DMS114 treated with DMSO at 0.1 percent for 48 hours (cell line): ENCODE data around the gene CCDC18.
"Not testable (repeated sequence)": the region's sequence is repeated elsewhere in the genome, so short reads cannot be mapped to it uniquely, and the experiment has no call there.

ENCODE experiments used
- DNase-seq: peaks from one replicate; lab custom pipeline; 2025; ENCODE audit not compliant: unreplicated experiment; lab: John Stamatoyannopoulos, UW

The CCDC18 gene, protein sequence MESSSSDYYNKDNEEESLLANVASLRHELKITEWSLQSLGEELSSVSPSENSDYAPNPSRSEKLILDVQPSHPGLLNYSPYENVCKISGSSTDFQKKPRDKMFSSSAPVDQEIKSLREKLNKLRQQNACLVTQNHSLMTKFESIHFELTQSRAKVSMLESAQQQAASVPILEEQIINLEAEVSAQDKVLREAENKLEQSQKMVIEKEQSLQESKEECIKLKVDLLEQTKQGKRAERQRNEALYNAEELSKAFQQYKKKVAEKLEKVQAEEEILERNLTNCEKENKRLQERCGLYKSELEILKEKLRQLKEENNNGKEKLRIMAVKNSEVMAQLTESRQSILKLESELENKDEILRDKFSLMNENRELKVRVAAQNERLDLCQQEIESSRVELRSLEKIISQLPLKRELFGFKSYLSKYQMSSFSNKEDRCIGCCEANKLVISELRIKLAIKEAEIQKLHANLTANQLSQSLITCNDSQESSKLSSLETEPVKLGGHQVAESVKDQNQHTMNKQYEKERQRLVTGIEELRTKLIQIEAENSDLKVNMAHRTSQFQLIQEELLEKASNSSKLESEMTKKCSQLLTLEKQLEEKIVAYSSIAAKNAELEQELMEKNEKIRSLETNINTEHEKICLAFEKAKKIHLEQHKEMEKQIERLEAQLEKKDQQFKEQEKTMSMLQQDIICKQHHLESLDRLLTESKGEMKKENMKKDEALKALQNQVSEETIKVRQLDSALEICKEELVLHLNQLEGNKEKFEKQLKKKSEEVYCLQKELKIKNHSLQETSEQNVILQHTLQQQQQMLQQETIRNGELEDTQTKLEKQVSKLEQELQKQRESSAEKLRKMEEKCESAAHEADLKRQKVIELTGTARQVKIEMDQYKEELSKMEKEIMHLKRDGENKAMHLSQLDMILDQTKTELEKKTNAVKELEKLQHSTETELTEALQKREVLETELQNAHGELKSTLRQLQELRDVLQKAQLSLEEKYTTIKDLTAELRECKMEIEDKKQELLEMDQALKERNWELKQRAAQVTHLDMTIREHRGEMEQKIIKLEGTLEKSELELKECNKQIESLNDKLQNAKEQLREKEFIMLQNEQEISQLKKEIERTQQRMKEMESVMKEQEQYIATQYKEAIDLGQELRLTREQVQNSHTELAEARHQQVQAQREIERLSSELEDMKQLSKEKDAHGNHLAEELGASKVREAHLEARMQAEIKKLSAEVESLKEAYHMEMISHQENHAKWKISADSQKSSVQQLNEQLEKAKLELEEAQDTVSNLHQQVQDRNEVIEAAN (N-terminal part only)

DNA sequence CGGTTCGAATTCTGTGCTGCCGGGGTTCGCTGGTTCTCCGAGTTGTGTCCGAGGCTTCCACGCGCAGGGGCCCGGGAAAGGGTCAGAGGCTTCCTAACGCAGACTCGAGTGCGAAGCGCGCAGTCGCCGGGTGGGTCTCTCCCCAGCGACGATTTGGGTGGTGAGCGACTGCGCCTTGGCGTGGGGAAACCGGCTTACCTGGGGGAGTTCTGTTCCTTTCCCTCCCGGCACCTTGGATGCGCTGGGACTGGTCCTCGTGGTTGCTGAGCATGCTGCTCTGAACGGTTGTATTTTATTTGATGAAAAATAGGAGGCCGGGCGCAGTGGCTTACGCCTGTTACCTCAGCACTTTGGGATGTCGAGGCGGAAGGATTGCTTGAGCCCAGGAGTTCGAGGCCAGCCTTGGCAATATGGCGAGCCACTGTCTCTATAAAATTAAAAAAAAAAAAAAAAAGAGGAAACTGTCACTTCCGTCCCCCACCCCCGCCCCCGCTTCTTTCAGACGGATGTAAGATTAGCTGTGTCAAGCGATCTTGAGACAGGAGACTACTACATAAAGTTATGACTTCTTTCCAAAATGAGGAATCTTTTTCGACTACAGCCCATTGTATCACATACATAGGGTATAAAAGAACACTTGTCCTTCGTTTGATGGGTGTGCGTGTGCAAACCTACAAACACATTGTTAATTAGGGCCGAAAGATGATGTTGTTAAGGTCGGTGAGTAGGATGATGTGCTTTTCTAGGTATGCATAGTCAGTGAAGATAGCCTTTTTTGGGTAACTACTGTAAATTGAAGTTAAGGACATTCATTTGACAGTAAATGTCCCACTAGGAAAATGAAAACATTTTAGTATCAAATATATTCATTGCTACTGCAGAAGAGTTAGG, at the start of gene CCDC18:
Gene CCDC18, plus strand, starts transcription at position 2 of the 891 bp plus-strand sequence. CDS start 2,638 bp downstream, outside the sequence.
- DNase-seq: peak; percentile 41

DNA sequence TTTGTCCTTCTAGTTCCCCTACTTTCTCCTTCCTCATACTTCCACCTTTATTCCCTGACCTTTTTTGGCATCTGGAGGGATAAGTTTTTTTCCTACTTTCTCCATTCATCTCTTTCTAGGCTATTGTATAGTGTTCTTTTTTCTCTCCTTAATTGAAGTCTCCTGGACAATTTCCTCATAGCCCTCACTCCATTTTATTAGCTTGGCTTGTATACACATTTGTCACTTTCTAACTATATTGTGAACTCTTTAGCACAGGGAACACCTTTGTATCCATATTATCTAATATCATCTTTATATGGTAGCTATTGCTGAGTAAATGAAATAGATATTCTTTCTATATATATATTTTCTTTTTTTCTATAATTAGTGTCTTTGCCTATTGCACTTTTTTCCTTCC, 47.9 kb upstream of the CCDC18 start:
- DNase-seq: no peak

DNA sequence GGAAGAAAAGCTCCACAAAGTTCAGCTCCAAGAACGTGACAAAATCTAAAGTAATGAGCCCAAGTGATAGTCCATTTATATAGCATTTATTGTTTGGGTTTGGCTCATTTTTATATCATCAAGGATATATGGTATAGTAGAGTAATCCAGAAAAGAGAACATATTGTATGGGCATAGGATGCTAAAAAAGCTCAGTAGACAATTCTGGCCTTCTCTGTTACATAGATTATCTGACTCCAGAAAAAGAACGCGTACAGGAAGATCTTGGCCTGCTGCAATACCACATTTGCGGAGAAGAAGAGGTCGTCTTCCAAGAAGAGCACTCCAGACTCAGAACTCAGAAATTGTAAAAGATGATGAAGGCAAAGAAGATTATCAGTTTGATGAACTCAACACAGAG, 44.1 kb upstream of the CCDC18 start:
- DNase-seq: no peak

DNA sequence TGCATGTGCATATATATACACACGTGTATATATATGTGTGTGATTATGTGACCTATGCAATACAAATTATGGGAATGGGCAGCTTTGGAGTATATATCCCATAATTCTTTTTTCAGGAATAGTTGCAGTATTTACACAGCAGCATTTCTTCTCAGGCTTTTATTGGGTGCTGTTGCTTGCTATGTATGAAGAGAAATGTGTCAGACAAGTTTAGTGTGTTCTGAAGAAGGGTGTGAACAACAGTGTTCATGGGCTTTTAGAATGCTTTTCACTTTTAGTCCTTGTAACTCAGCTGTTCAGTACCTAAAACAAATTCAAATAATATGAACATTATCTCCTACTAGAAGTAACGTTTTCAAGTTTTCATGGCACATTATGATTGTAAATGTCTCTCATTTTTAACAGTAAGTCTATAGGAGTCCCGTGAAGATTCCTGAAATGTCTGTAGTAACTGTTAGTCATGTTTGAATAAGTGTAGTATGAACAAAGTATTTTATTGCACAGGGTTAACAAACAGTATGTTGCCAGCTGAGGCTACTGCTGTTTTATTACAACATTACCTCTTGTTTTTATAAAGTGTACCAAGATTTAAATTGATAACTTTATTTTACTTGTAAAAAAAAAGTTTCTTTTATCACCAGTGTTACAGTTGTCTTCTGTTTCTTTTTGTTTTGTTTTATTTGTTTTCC, 42.8 kb upstream of the CCDC18 start:
- no peak for DNase-seq

DNA sequence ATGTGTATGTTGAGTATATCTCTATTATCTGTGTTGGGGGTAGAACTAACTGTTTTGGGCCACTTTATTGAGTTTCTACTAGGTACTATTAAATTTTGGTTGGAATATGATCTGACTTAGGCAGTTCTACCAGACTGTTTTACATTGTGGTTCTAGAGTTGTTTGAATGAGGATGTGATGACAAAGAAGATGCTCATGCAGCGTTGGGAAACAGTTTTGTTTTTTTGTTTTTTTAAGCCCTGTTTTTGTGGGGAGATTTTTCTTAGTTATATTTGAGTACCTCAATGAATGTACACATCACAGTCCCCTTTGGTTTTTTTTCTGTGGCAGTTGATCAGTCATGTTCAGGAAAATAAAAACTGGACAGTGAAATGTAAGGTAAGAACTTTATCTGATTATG, 40.4 kb upstream of the CCDC18 start:
- no peak for DNase-seq

DNA sequence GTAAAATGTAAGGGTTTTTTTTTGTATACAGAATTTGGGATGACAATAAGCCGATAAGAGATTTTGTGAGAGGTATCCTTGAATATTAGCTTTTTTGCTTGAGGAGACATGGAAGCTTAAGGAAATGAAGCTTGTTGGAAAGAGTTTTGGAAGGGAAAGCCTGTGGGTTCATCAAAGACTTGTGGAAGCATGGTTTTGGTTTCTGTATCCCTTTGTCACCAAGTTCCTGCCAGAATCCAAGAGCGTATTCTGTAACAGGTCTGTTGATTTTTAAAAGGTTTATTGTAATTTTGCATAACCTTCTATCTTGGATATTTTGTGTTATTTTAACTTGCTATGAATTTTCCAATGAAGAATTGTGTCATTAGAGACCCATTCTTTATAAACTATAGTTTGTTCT, 38.4 kb upstream of the CCDC18 start:
- DNase-seq: no peak

DNA sequence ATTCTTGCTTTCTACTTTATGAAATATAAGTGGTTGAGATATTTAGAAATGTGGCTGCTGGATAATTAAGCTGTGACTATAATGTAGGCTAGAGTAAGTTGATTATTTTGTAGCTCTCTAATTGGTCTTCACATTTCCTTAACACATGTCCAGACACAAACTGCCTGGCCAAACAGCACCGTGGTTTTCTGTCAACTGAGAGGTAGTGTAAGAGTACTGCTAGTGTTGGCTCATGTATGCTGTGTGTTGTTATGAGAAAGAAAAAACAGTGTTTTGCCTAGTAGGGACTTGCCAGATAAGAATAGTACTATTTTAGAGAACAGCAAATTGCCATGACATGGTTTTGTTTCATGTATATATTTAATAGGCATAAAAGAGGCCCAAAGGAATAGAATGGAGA, 37.4 kb upstream of the CCDC18 start:
- no peak for DNase-seq

DNA sequence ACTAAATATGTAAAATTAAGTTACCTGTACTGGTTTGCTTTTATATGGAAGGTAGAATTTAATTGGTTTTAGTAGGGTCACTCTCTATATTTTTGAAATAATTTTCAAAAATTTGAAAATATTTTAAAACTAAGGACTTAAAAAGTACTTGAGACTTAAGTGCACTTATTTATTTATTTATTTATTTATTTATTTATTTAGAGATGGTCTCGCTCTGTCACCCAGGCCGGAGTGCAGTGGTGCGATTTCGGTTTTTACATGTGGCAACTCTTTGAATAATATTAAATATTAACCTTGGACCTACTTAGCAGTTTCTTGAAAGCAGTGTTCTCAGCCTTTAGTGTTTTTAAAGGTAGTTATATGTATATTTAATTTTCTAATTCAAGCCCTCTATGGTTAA, 36.8 kb upstream of the CCDC18 start:
- no peak for DNase-seq

DNA sequence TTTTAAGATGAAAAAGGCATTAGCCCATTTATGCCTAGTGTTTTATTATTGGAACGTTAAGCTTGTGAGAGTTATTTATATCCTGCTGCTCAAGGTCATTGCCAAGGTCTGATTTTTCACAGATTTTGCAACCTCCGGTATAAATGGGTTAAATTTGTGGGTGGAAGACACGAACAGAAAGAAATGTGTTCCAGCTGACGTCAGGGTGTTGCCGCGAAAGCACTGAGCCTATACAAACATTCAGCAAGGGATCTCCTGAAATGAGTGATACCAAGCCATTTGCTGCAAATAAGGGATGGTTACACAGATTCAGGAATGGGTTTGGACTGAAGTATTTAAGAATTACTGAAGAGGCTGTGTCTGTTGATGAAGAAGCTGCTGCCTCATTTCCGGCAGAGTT, 32.5 kb upstream of the CCDC18 start:
- no peak for DNase-seq

DNA sequence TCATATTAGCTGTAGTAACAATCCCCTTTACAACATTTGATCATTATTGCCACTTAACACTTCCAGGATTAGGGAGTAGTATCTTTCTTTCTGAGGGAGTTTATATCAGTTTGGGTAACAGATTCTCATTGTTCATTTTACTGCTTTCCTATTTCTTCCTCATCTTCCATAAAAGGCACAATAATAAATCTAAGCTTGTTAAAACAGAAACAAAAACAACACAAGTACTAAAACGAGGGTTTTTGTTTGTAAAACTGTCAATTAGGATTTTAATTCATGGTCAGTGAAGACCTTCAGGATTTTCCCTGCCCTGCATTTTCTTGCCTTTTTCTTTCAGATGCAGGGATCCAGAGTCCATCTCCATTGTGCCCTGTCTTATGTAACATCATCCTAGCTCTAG, 29.8 kb upstream of the CCDC18 start:
- DNase-seq: no peak

DNA sequence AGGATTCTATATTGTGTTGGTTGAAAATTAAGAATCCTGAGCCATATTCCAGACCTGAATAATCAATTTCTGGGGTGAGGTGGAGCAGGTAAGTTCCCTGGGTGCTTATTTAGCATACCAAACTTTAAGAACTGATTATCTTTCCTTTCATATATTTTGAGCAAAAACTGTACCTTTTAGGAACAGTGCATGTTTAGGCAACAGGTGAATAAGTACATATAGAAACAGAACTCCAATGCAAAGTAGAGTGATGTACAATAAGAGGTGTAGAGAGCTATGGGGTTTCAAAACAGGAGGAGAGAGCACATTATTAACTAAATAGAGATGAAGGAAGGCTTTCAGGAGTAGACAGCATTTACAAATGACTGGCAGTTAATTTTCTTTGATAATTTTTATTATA, 29.1 kb upstream of the CCDC18 start:
- no peak for DNase-seq

DNA sequence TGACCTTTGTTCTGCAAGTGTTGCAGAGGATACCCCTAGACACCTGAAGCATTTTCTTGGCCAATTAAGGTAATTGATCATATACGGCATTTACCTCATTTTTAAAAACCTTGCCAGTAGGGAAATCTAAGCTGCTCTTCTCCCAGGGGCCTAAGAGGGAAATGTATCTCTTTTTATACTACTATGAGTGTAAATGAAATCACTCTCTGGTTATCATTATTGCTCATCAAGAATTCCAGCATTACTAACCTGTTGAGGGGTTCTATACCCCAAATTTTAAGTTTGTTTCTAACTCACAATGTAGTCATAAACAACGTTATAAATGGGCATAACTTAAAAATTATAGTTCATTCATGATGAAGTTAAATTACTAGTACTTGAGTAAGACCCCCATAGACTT, 27.7 kb upstream of the CCDC18 start:
- DNase-seq: no peak

DNA sequence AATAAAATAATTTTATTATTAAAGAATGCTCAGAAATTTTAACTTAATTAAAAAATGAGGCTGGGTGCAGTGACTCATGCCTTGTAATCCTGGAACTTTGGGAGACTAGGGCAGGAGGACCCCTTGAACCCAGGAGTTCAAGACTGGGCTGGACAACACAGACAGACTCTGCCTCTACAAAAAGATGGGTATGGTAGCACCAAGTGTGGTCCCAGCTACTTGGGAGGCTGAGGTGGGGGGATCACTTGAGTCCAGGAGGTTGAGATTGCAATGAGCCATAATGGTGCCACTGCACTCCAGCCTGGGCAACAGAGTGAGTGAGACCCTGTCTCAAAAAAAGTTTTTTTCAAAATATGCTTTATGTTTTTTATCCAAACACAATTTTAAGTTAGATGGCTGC, 25.6 kb upstream of the CCDC18 start:
- DNase-seq: no peak

DNA sequence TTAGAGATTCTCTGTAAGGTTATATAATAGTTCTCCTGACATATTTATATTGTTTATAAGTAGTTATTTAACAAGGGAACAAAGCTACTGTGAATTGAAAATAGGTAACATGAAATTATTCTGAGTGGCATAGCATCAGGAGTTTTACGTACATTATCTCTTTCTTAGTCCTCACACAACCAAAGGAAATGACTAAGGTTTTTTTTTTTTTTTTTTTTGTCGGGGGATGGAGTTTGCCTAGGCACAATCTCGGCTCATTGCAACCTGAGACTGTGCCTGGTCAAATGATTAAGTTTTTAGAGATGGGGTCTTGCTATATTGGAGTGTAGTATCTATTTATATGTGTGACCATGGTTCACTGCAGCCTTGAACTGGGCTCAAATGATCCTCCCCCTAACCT, 25.2 kb upstream of the CCDC18 start:
- DNase-seq: no peak

DNA sequence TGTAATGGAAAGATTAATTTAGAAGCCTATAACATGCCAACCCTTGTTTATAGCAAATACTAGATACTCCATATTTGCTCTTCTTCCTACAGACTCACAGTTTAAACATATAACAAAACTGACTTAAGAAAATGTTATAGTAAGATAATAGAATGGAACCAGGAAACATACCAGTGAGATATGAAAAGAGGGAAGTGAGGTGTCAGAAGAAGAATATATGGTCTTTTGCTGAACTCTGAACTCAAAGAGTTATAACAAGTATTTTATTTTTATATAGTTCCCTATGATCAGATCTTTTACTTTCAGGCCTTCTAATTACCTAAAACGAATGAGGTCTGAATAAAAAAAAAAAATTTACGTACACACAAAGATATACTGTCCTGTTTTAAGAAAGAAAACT, 21.2 kb upstream of the CCDC18 start:
- no peak for DNase-seq

DNA sequence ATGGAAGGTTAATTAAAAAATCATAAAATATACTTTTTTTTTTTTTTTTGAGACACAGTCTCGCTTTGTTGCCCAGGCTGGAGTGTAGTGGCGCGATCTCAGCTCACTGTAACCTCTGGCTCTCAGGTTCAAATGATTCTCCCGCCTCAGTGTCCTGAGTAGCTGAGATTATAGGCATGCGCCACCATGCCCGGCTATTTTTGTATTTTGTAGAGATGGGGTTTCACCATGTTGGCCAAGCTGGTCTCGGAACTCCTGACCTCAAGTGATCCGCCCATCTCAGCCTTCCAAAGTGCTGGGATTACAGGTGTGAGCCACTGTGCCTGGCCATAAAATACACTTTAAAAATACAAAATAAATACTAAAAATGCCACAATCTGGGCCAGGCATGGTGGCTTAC, 17.2 kb upstream of the CCDC18 start:
- DNase-seq: not testable (repeated sequence)

DNA sequence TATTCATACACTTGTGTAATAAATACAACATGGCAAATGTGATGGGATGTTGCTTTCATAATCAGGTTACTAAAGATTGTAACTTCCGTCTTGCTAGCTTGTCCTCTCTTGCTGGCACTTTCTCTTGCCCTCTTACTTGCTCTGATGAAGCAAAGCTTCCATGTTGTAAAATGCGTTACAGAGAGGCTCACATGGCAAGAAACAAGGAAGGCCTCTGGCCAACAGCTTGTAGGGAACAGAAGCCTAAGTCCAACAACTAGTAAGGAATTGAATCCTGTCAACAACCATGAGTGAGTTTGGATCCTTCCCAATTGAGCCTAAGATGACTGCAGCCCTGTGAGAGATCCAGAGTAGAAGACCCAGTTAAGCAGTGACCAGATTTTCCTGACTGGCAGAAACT, 15.7 kb upstream of the CCDC18 start:
- DNase-seq: no peak

DNA sequence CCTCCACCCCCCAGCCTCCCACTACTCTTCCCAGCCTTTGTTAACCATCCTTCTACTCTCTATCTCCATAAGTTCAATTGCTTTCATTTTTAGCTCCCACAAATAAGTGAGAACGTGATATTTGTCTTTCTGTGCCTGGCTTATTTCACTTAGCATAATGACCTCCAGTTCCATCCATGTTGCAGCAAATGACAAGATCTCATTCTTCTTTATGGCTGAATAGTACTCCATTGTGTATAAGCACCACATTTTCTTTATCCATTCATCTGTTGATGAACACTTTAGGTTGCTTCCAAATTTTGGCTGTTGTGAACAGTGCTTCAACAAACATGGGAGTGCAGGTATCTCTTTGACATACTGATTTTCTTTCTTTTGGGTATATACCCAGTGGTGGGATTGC, 14.6 kb upstream of the CCDC18 start:
- not testable (repeated sequence) for DNase-seq

DNA sequence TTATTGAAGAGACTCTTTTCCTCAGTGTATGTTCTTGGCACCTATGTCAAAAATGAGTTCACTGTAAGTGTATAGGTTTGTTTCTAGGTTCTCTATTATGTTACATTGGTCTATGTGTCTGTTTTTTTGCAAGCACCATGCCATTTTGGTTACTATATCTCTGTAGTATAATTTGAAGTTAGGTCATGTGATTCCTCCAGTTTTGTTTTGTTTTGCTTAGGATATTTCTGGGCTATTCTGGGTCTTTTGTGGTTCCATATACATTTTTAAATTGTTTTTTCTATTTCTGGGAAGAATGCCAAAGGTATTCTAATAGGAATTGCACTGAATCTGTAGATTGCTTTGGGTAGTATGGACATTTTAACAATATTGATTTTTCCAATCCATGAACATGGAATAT, 13.5 kb upstream of the CCDC18 start:
- DNase-seq: no peak
